Measurements from ENCODE around the gene HRH2. TPM values are rescaled to one million over a fixed set of nuclear protein-coding genes. Genes with fewer than 3 reads are reported as not detected.

HRH2 gene
- total and polyA plus RNA-seq, 9 of the 15 experiments (the other 6 are each of a cell fraction or from before 2014, with no cell fraction given) = 0.04 TPM; not detected in 8

- peak; percentile 24; the same call in 1 of the 2 replicates for TF ChIP-seq USF2 (CRISPR knock-in tag; IDR thresholded peaks at IDR 0.05)
- peak; percentile 65 for TF ChIP-seq ZNF316 (IDR thresholded peaks at IDR 0.05)
These were observed 20.2 kb downstream of the HRH2 start (continued) for GRCh38 chr5:175678074-175678473.

- 0% methylated on average over 3 of the region's 3 CpGs for WGBS (ENCODE audit: insufficient coverage, low coverage, missing lambda C conversion rate)
- ATAC-seq = no peak
- no peak overlapping the region for H3K4me3 ChIP-seq
- intact Hi-C loops (cut with micrococcal nuclease) = no loop called here
- in situ Hi-C loops (cut with MboI) = no loop called here
- ChIA-PET POLR2A (no interaction called here), CTCF (ENCODE audit: low intra/inter-chr PET ratio) (no interaction called here)
- TF ChIP-seq STAT5A (IDR thresholded peaks at IDR 0.05; ENCODE audit: borderline replicate concordance, low read length) (no peak), ATF6 (CRISPR knock-in tag; IDR thresholded peaks at IDR 0.05) (no peak), CBX1 (IDR thresholded peaks at IDR 0.05; ENCODE audit: low read depth) (no peak), ZNF431 (CRISPR knock-in tag; IDR thresholded peaks at IDR 0.05) (no peak), ZNF384 (IDR thresholded peaks at IDR 0.05; ENCODE audit: low read depth, low read length) (no peak), BHLHE40 (IDR thresholded peaks at IDR 0.05; ENCODE audit: low read length) (no peak), HDAC8 (tag; IDR thresholded peaks at IDR 0.05) (no peak), DPF2 (IDR thresholded peaks at IDR 0.05) (no peak), ZNF740 (CRISPR knock-in tag; IDR thresholded peaks at IDR 0.05) (no peak), ZNF740 (tag; IDR thresholded peaks at IDR 0.05) (no peak), MYNN (IDR thresholded peaks at IDR 0.05) (no peak), MYNN (CRISPR knock-in tag; IDR thresholded peaks at IDR 0.05) (no peak), WHSC1 (IDR thresholded peaks at IDR 0.05; ENCODE audit: low read length) (no peak), SPI1 (IDR thresholded peaks at IDR 0.05; ENCODE audit: borderline replicate concordance, low read depth, low read length) (no peak), GABPB1 (CRISPR knock-in tag; IDR thresholded peaks at IDR 0.05) (no peak), ZNF3 (CRISPR knock-in tag; IDR thresholded peaks at IDR 0.05) (no peak)
- FAIRE-seq = no peak
- no peak for DNase-seq (ENCODE audit: extremely low read depth in 1 of 4, low spot score in 3 of 4)
- H3K4me1 ChIP-seq (replicated peaks in 1 of 2; ENCODE audit: control insufficient read depth in 2 of 2, insufficient read depth in 2 of 2, low read length in 2 of 2) = no peaks in the 10 kb centered on the region
- no peak overlapping the region for H3K27ac ChIP-seq (ENCODE audit: extremely low read depth, low read depth, low read length)
- H3K9ac ChIP-seq (ENCODE audit: insufficient read depth in 1 of 2, low read depth in 2 of 2, low read length in 2 of 2) = no peak overlapping the region
- H3K36me3 ChIP-seq (ENCODE audit: control insufficient read depth, insufficient read depth, low read length) = no peaks in the 10 kb centered on the region
- H3K9me3 ChIP-seq (replicated peaks; ENCODE audit: control insufficient read depth, insufficient read depth, low read depth, low read length) = no peaks in the 10 kb centered on the region
- peaks cover 33 to 88% of the 10 kb centered on the region in 2 experiments; a peak in 4 of 5 replicates for H3K27me3 ChIP-seq (ENCODE audit: control insufficient read depth in 2 of 2, insufficient read depth in 2 of 2, low read length in 2 of 2)
- H2AFZ ChIP-seq (ENCODE audit: low read depth, low read length) = no peak overlapping the region
- BruUV-seq (replicated peaks) = no TSS peak
- H3K79me2 ChIP-seq (ENCODE audit: control insufficient read depth, insufficient read depth, low read length) = no peaks in the 10 kb centered on the region
- peaks cover 22% of the 10 kb centered on the region; the same call in 1 of the 2 replicates for H4K20me1 ChIP-seq (replicated peaks; ENCODE audit: control insufficient read depth, insufficient read depth, low read length)
- H3K9me1 ChIP-seq (ENCODE audit: control insufficient read depth, insufficient read depth, low read length) = no peaks in the 10 kb centered on the region
- no peak overlapping the region for H3K4me2 ChIP-seq (ENCODE audit: insufficient read depth, low read length)
These were observed 21.5 kb downstream of the HRH2 start for GRCh38 chr5:175679411-175679810.
